ENCODE results near the gene DHX9.

DNA sequence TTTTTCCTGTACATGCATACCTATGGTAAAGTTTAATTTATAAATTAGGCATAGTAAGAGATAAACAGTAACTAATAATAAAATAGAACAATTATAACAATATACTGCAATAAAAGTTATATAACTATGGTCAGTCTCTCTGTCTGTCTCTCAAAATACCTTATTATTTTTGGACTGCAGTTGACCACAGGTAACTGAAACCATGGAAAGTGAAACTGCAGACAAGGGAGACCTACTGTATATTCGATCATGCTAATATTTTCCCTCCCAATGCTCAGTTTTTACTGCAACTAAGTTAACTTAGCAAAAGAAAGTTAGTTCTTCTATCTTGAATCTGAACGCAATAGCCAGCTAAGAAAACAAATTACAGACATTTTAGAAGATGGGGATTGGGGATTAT, 12.3 kb upstream of the DHX9 start:
- TF ChIP-seq SMAD3 (CRISPR knock-in tag; IDR thresholded peaks at IDR 0.05) (no peak), ZFP36 (IDR thresholded peaks at IDR 0.05; ENCODE audit: borderline replicate concordance, low read depth, low read length, partially characterized antibody) (no peak), ZNF264 (CRISPR knock-in tag; IDR thresholded peaks at IDR 0.05) (no peak), TAF1 (CRISPR knock-in tag; IDR thresholded peaks at IDR 0.05) (no peak), ZNF33B (CRISPR knock-in tag; IDR thresholded peaks at IDR 0.05) (no peak), HCFC1 (IDR thresholded peaks at IDR 0.05; ENCODE audit: low read depth, low read length) (no peak)
- TF ChIP-seq, protein P1, sequence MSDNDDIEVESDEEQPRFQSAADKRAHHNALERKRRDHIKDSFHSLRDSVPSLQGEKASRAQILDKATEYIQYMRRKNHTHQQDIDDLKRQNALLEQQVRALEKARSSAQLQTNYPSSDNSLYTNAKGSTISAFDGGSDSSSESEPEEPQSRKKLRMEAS (IDR thresholded peaks at IDR 0.05): no peak
- TF ChIP-seq, protein P2, sequence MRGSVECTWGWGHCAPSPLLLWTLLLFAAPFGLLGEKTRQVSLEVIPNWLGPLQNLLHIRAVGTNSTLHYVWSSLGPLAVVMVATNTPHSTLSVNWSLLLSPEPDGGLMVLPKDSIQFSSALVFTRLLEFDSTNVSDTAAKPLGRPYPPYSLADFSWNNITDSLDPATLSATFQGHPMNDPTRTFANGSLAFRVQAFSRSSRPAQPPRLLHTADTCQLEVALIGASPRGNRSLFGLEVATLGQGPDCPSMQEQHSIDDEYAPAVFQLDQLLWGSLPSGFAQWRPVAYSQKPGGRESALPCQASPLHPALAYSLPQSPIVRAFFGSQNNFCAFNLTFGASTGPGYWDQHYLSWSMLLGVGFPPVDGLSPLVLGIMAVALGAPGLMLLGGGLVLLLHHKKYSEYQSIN (CRISPR knock-in tag; IDR thresholded peaks at IDR 0.05; ENCODE audit: borderline replicate concordance): no peak
